HepG2 (cell line): ENCODE data around the gene CENPC.

Experiments used
- AFF4 ChIP-seq: sonication (generic); formaldehyde crosslinking; IDR thresholded peaks from 2 replicates; pipeline ENCODE4 v1.4.0; 2020; ENCODE audit warnings: missing genetic modification reagents
- AGO1 ChIP-seq: fragments of 200-400 bp; formaldehyde crosslinking; IDR thresholded peaks from 2 replicates; pipeline ENCODE4 v1.6.1; 2017; ENCODE audit warnings: mild to moderate bottlenecking, low read depth, low read length, moderate library complexity; ENCODE audit not compliant: poor library complexity, severe bottlenecking
- CTCF ChIP-seq: sonication (generic); formaldehyde crosslinking; IDR thresholded peaks from 2 replicates; pipeline ENCODE4 v1.5.0; 2020; ENCODE audit warnings: mild to moderate bottlenecking, missing genetic modification reagents, moderate library complexity
- NR3C1 ChIP-seq: sonication (generic); formaldehyde crosslinking; IDR thresholded peaks from 2 replicates; pipeline ENCODE4 v1.4.0; 2020; ENCODE audit warnings: missing genetic modification reagents
- RAD21 ChIP-seq: fragments of 450-650 bp; formaldehyde crosslinking; IDR thresholded peaks from 2 replicates; pipeline ENCODE4 v1.5.0; 2020; ENCODE audit warnings: mild to moderate bottlenecking
- RELA ChIP-seq: sonication (generic); formaldehyde crosslinking; IDR thresholded peaks from 2 replicates; pipeline ENCODE4 v1.4.0; 2020; ENCODE audit warnings: missing genetic modification reagents
- TEAD2 ChIP-seq: sonication (generic); formaldehyde crosslinking; IDR thresholded peaks from 2 replicates; pipeline ENCODE4 v1.9.0; 2021; ENCODE audit warnings: missing genetic modification reagents
- TFDP1 ChIP-seq: IDR thresholded peaks from 2 replicates; pipeline ENCODE4 v1.6.1; 2016; ENCODE audit warnings: missing compliant biosample characterization, missing genetic modification reagents, borderline replicate concordance

GRCh38 chr4:67565284-67565683 is 20.0 kb upstream of the CENPC start:
- TF ChIP-seq NR3C1 (CRISPR knock-in tag) (no peak), RAD21 (CRISPR knock-in tag) (no peak), TEAD2 (CRISPR knock-in tag) (no peak), TFDP1 (no peak), CTCF (CRISPR knock-in tag) (no peak), AFF4 (no peak), RELA (CRISPR knock-in tag) (no peak), AGO1 (no peak)
